ENCODE results near the gene SH3BP4. TPM values are rescaled to one million over a fixed set of nuclear protein-coding genes. Genes with fewer than 3 reads are reported as not detected.

SH3BP4 gene
- total RNA-seq, 1 experiment from 2014 or later: 93.8 TPM

GRCh38 chr2:234983011-234983726 is 31.4 kb downstream of the SH3BP4 start:
- Histone ChIP-seq H3K14ac (ENCODE audit: insufficient read depth, low read length) (no peak overlapping the region; the same call in 1 of the 2 replicates), H3K23me2 (ENCODE audit: insufficient read length, low read depth, low read length, poor library complexity, severe bottlenecking) (peaks cover 5% of the 10 kb centered on the region), H2AK5ac (ENCODE audit: insufficient read length, low read length) (no peak overlapping the region), H3K79me2 (ENCODE audit: insufficient read depth, low read length) (peaks cover 24% of the 10 kb centered on the region; the same call in 1 of the 2 replicates), H2BK20ac (ENCODE audit: low read depth, low read length, poor library complexity, severe bottlenecking) (no peak overlapping the region), H2BK12ac (ENCODE audit: insufficient read length, low read depth, low read length) (peak overlapping the region; percentile 16), H2AFZ (ENCODE audit: low read length) (no peak overlapping the region), H3K27me3 (ENCODE audit: insufficient read depth, low read length) (no peaks in the 10 kb centered on the region), H2BK15ac (ENCODE audit: low read depth, low read length) (no peak overlapping the region), H3K23ac (ENCODE audit: insufficient read length, low read depth, low read length) (no peak overlapping the region), H4K5ac (ENCODE audit: insufficient read length, low read depth, low read length) (no peak overlapping the region), H4K91ac (ENCODE audit: insufficient read length, low read depth, low read length) (no peak overlapping the region), H3K9ac (ENCODE audit: extremely low read depth, insufficient read length, low read length) (no peak overlapping the region), H4K20me1 (ENCODE audit: control insufficient read depth, insufficient read depth, insufficient read length) (peaks cover 2% of the 10 kb centered on the region), H3K27ac (ENCODE audit: insufficient read length, low read depth, low read length) (no peak overlapping the region), H3K18ac (ENCODE audit: insufficient read length, low read depth, low read length) (no peak overlapping the region), H3K4me2 (ENCODE audit: insufficient read depth, insufficient read length, low read length) (no peak overlapping the region), H4K8ac (replicated peaks; ENCODE audit: insufficient read length, low read depth, low read length) (no peak overlapping the region), H3K56ac (ENCODE audit: insufficient read length, low read depth, low read length) (no peak overlapping the region), H2BK120ac (ENCODE audit: low read depth, low read length, poor library complexity, severe bottlenecking) (no peak overlapping the region), H3T11ph (ENCODE audit: low read length) (no peak overlapping the region), H3K9me3 (ENCODE audit: control insufficient read depth, low read depth, low read length) (no peaks in the 10 kb centered on the region), H2BK5ac (ENCODE audit: insufficient read length, low read length) (no peak overlapping the region), H3K4ac (ENCODE audit: low read depth, low read length) (peak overlapping the region; percentile 15; the same call in 1 of the 2 replicates), H3K4me1 (ENCODE audit: insufficient read depth, low read length) (peaks cover 17% of the 10 kb centered on the region), H3K79me1 (ENCODE audit: insufficient read depth, low read depth, low read length, poor library complexity, severe bottlenecking) (no peaks in the 10 kb centered on the region)
- peak overlapping the region; percentile 76 to 92 (median 78); a peak in 6 of 7 replicates for H3K27ac Mint-ChIP-seq
- peaks cover 69 to 71% of the 10 kb centered on the region in 2 experiments for H3K4me1 Mint-ChIP-seq
- WGBS (ENCODE audit: extremely low coverage, insufficient read length, low lambda C conversion rate): no CpG with 5 or more reads among the region's 11 CpGs
- TF ChIP-seq, protein P1, sequence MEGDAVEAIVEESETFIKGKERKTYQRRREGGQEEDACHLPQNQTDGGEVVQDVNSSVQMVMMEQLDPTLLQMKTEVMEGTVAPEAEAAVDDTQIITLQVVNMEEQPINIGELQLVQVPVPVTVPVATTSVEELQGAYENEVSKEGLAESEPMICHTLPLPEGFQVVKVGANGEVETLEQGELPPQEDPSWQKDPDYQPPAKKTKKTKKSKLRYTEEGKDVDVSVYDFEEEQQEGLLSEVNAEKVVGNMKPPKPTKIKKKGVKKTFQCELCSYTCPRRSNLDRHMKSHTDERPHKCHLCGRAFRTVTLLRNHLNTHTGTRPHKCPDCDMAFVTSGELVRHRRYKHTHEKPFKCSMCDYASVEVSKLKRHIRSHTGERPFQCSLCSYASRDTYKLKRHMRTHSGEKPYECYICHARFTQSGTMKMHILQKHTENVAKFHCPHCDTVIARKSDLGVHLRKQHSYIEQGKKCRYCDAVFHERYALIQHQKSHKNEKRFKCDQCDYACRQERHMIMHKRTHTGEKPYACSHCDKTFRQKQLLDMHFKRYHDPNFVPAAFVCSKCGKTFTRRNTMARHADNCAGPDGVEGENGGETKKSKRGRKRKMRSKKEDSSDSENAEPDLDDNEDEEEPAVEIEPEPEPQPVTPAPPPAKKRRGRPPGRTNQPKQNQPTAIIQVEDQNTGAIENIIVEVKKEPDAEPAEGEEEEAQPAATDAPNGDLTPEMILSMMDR (conservative IDR thresholded peaks at IDR 0.05): no peak
- H3K9me3 Mint-ChIP-seq: peaks cover 10% of the 10 kb centered on the region in 2 experiments; a peak in 4 of 5 replicates
- H3K36me3 Mint-ChIP-seq (ENCODE audit: insufficient read depth in 1 of 3, low read depth in 3 of 3): peaks cover 27 to 41% (median 34%) of the 10 kb centered on the region in 3 experiments
- H3K4me3 Mint-ChIP-seq: no peak overlapping the region; a peak in 1 of 5 replicates
- DNase-seq: no peak
- H3K27me3 Mint-ChIP-seq (ENCODE audit: low read depth): no peaks in the 10 kb centered on the region
